Astrocyte of the cerebellum (primary cell): ENCODE measurements around the gene TMED9.
"Not testable (repeated sequence)": the region's sequence is repeated elsewhere in the genome, so short reads cannot be mapped to it uniquely, and the experiment has no call there.

Experiments
- DNase-seq: peaks from one replicate; pipeline ENCODE4 v3.0.0-alpha.2; 2011; ENCODE audit warnings: low read depth
- H3K4me3 ChIP-seq: 2 replicates; pipeline ENCODE4 v1.5.1; 2011; ENCODE audit warnings: mild to moderate bottlenecking, low read depth, low read length, moderate library complexity
- in situ Hi-C: cut with HindIII; loops from 2 replicates; pipeline ENCODE4 v1.10.0; 2017; ENCODE audit warnings: low sequenced_read_pairs
- TF ChIP-seq, protein P1 (sequence below): IDR thresholded peaks from 2 replicates; pipeline ENCODE4 v1.5.1; 2012; ENCODE audit warnings: low read length, low read depth, moderate library complexity, mild to moderate bottlenecking; ENCODE audit errors: missing control alignments

The TMED9 gene

GRCh38 chr5:177612215-177612673 lies 20.2 kb downstream of the TMED9 start:
- H3K4me3 ChIP-seq, result no peak overlapping the region
- DNase-seq, result no peak
- in situ Hi-C loops, result no loop called here
- TF ChIP-seq, protein P1, sequence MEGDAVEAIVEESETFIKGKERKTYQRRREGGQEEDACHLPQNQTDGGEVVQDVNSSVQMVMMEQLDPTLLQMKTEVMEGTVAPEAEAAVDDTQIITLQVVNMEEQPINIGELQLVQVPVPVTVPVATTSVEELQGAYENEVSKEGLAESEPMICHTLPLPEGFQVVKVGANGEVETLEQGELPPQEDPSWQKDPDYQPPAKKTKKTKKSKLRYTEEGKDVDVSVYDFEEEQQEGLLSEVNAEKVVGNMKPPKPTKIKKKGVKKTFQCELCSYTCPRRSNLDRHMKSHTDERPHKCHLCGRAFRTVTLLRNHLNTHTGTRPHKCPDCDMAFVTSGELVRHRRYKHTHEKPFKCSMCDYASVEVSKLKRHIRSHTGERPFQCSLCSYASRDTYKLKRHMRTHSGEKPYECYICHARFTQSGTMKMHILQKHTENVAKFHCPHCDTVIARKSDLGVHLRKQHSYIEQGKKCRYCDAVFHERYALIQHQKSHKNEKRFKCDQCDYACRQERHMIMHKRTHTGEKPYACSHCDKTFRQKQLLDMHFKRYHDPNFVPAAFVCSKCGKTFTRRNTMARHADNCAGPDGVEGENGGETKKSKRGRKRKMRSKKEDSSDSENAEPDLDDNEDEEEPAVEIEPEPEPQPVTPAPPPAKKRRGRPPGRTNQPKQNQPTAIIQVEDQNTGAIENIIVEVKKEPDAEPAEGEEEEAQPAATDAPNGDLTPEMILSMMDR, result no peak

DNA sequence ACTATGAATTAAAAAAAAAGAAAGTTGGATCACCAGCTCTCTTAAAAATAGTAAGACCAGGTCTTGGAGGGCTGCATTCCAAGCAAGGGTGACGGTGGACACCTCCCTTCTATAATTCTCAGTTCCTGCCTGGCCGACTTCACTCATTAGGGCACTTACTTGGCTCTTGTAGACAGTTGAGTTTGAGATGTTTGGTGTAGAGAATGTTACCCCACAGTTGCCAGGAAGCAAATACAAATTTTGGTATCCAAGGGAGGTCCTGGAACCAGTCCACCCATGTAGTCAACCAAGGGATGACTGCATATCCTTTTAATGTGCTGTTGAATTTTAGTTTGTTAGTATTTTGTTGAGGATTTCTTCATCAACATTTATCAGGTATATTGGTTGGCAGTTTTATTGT lies 28.6 kb downstream of the TMED9 start:
- H3K4me3 ChIP-seq, result no peak overlapping the region
- TF ChIP-seq, protein P1, result no peak
- no peak for DNase-seq
- in situ Hi-C loops, result no loop called here

- H3K4me3 ChIP-seq, in situ Hi-C loops, DNase-seq: not testable (repeated sequence)
Measured at GRCh38 chr5:177624172-177624571, 32.2 kb downstream of the TMED9 start.

DNA sequence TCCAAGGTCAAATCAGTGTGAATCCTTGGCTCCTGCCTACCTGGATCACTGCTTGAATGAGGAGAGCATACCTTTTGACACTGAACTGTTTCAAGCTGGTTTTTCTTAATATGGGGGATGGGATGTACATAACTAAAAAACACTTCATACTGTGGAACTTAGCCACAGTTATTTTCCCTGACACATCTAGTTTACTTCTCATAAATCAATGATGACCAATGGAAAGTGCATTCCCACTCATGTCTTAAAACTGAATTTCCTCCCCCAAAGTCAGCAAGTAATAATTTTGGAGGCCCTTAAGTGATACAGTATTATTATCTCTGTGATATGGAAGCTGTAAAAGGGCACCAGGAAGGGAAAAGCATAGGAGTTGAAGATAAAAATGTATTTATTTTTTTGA lies 38.2 kb downstream of the TMED9 start:
- DNase-seq, in situ Hi-C loops, H3K4me3 ChIP-seq: not testable (repeated sequence)

DNA sequence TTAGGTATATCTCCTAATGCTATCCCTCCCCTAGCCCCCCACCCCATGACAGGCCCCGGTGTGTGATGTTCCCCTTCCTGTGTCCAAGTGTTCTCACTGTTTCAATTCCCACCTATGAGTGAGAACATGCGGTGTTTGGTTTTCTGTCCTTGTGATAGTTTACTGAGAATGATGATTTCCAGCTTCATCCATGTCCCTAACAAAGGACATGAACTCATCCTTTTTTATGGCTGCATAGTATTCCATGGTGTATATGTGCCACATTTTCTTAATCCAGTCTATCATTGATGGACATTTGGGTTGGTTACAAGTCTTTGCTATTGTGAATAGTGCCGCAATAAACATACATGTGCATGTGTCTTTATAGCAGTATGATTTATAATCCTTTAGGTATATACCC lies 42.9 kb downstream of the TMED9 start:
- H3K4me3 ChIP-seq, in situ Hi-C loops, DNase-seq: not testable (repeated sequence)

- H3K4me3 ChIP-seq, in situ Hi-C loops, DNase-seq: not testable (repeated sequence)
Measured at GRCh38 chr5:177645462-177645861, 53.5 kb downstream of the TMED9 start.
